Gastroesophageal sphincter (tissue), 4 donors: Measurements from ENCODE around the gene UNC5A. TPM values are rescaled to one million over a fixed set of nuclear protein-coding genes. Genes with fewer than 3 reads are reported as not detected.

Source experiments
- ATAC-seq: fragments of 150-250 bp; one replicate; pipeline ENCODE4 v1.9.1; 2016; ENCODE audit warnings: mild to moderate bottlenecking, moderate library complexity
- H3K27ac ChIP-seq, 4 donors: fragments of 200-600 bp; sonication (generic) in 3 of 4; 1 replicate in 3 of 4; 2 replicates in 1 of 4; pipeline ENCODE4 v1.5.1; 2016 to 2019
- H3K27me3 ChIP-seq: fragments of 200-600 bp; sonication (generic); one replicate; pipeline ENCODE4 v1.5.1; 2019
- H3K36me3 ChIP-seq, 2 donors: fragments of 200-600 bp; sonication (generic); one replicate each; pipeline ENCODE4 v1.5.1; 2019; ENCODE audit warnings: control low read depth in 1 of 2
- H3K4me1 ChIP-seq, 3 donors: fragments of 200-600 bp; sonication (generic); 1 replicate in 2 of 3; 2 replicates in 1 of 3; pipeline ENCODE4 v1.5.1; 2016 to 2019; ENCODE audit warnings: control low read depth in 2 of 3
- H3K4me3 ChIP-seq, 2 donors: fragments of 200-600 bp; sonication (generic); one replicate each; pipeline ENCODE4 v1.5.1; 2019; ENCODE audit warnings: mild to moderate bottlenecking in 1 of 2, moderate library complexity in 1 of 2
- H3K9me3 ChIP-seq, 3 donors: fragments of 200-600 bp; sonication (generic); one replicate each; pipeline ENCODE4 v1.5.1; 2017 to 2019; ENCODE audit warnings: control low read depth in 2 of 3
- CTCF ChIP-seq, 4 experiments: fragments of 200-600 bp in 2 of 4; fragments of 450-650 bp in 2 of 4; sonication (generic) in 1 of 4; IDR thresholded peaks; one replicate each; pipeline ENCODE4 v1.5.1; 2017 to 2019; ENCODE audit warnings: antibody characterized with exemption in 4 of 4, mild to moderate bottlenecking in 2 of 4, moderate library complexity in 2 of 4
- EP300 ChIP-seq: sonication (generic); formaldehyde crosslinking; IDR thresholded peaks from one replicate; pipeline ENCODE4 v1.6.1; 2017; ENCODE audit warnings: antibody characterized with exemption, mild to moderate bottlenecking
- POLR2A ChIP-seq, 2 donors: fragments of 450-650 bp; IDR thresholded peaks; one replicate each; pipeline ENCODE4 v1.6.1; 2017; ENCODE audit warnings: antibody characterized with exemption in 2 of 2, mild to moderate bottlenecking in 2 of 2, moderate library complexity in 1 of 2
- POLR2AphosphoS5 ChIP-seq: sonication (generic); formaldehyde crosslinking; IDR thresholded peaks from one replicate; pipeline ENCODE4 v1.6.1; 2017; ENCODE audit warnings: antibody characterized with exemption
- WGBS, 2 donors: methylation state at CpG; one replicate each; pipeline ENCODE4 v1.1.5; 2018; ENCODE audit warnings: low coverage in 1 of 2; 5-methylcytosine and 5-hydroxymethylcytosine counted together
- total RNA-seq, 4 donors: library from RNA; depleted of rRNA; stranded (reverse); fragments of >200 nt; gene quantifications; one replicate each; pipeline ENCODE4 v1.1.0, GENCODE V29; 2016

Gene UNC5A
- total RNA-seq, 4 donors from 2014 or later = 0.27 TPM; not detected in 3

- H3K4me1 ChIP-seq = no peaks in the 10 kb centered on the region
- no peak for ATAC-seq
- peaks cover 98% of the 10 kb centered on the region for H3K27me3 ChIP-seq
- H3K27ac ChIP-seq = no peak overlapping the region
- no peaks in the 10 kb centered on the region for H3K36me3 ChIP-seq
- TF ChIP-seq CTCF (IDR thresholded peaks at IDR 0.05) (no peak), EP300 (no peak), POLR2A (IDR thresholded peaks at IDR 0.05) (no peak), POLR2AphosphoS5 (no peak)
- no peaks in the 10 kb centered on the region for H3K9me3 ChIP-seq
- no CpG with 5 or more reads among the region's 8 CpGs for WGBS, 2 donors
- no peak overlapping the region for H3K4me3 ChIP-seq
Observed at GRCh38 chr5:176864755-176865154, 54.4 kb downstream of the UNC5A start.

- no peaks in the 10 kb centered on the region for H3K4me1 ChIP-seq
- no peak for ATAC-seq
- no peak overlapping the region for H3K27ac ChIP-seq
- H3K36me3 ChIP-seq = no peaks in the 10 kb centered on the region
- TF ChIP-seq POLR2AphosphoS5 (no peak), POLR2A (IDR thresholded peaks at IDR 0.05) (no peak), CTCF (IDR thresholded peaks at IDR 0.05) (no peak), EP300 (no peak)
- no peaks in the 10 kb centered on the region for H3K9me3 ChIP-seq
- H3K27me3 ChIP-seq = peaks cover 92% of the 10 kb centered on the region
- H3K4me3 ChIP-seq = no peak overlapping the region
- WGBS, 2 donors = no CpG with 5 or more reads among the region's 7 CpGs
Observed at GRCh38 chr5:176865964-176866363, 55.6 kb downstream of the UNC5A start.

GRCh38 chr5:176866707-176867310 lies 56.5 kb downstream of the UNC5A start:
- TF ChIP-seq POLR2AphosphoS5 (no peak), EP300 (no peak), POLR2A (IDR thresholded peaks at IDR 0.05) (no peak), CTCF (IDR thresholded peaks at IDR 0.05) (no peak)
- Histone ChIP-seq H3K4me3 (no peak overlapping the region), H3K9me3 (no peaks in the 10 kb centered on the region), H3K27ac (no peak overlapping the region), H3K36me3 (no peaks in the 10 kb centered on the region), H3K27me3 (peaks cover 83% of the 10 kb centered on the region), H3K4me1 (no peaks in the 10 kb centered on the region)
- no peak for ATAC-seq
- 10 to 18% methylated on average over 4 to 8 of the region's 16 CpGs for WGBS, 2 donors

GRCh38 chr5:176868126-176868525 lies 57.8 kb downstream of the UNC5A start:
- TF ChIP-seq EP300 (no peak), POLR2A (IDR thresholded peaks at IDR 0.05) (no peak), POLR2AphosphoS5 (no peak), CTCF (IDR thresholded peaks at IDR 0.05) (no peak)
- no peaks in the 10 kb centered on the region for H3K36me3 ChIP-seq
- WGBS, 2 donors = 100% methylated on average over 1 of the region's 14 CpGs; no CpG with 5 or more reads in 1 of the 2 donors
- H3K4me1 ChIP-seq = no peaks in the 10 kb centered on the region
- H3K4me3 ChIP-seq = no peak overlapping the region
- no peak for ATAC-seq
- H3K27me3 ChIP-seq = peaks cover 70% of the 10 kb centered on the region
- no peaks in the 10 kb centered on the region for H3K9me3 ChIP-seq
- H3K27ac ChIP-seq = no peak overlapping the region

GRCh38 chr5:176868731-176869130 lies 58.4 kb downstream of the UNC5A start:
- Histone ChIP-seq H3K27ac (no peak overlapping the region), H3K4me1 (no peaks in the 10 kb centered on the region), H3K36me3 (no peaks in the 10 kb centered on the region), H3K4me3 (no peak overlapping the region), H3K27me3 (peaks cover 65% of the 10 kb centered on the region), H3K9me3 (no peaks in the 10 kb centered on the region)
- ATAC-seq = no peak
- WGBS, 2 donors = no CpG with 5 or more reads among the region's 20 CpGs
- TF ChIP-seq POLR2A (IDR thresholded peaks at IDR 0.05) (no peak), EP300 (no peak), CTCF (IDR thresholded peaks at IDR 0.05) (no peak), POLR2AphosphoS5 (no peak)
